ENCODE measurements around the gene LAMP1. TPM values are rescaled to one million over a fixed set of nuclear protein-coding genes. Genes with fewer than 3 reads are reported as not detected.
"Not testable (repeated sequence)": the region's sequence is repeated elsewhere in the genome, so short reads cannot be mapped to it uniquely, and the experiment has no call there.

The LAMP1 gene
- total RNA-seq, 5 donors from 2014 or later (not counting 1 experiment from before 2014, with no cell fraction given): 83.6 to 120 (median 112) TPM

- H3K27ac ChIP-seq (ENCODE audit: low read length): no peak overlapping the region
- POLR2A ChIA-PET: no interaction called here
- no peaks in the 10 kb centered on the region for H3K36me3 ChIP-seq (ENCODE audit: control insufficient read depth in 2 of 2, extremely low read depth in 1 of 2, insufficient read depth in 1 of 2, low read length in 1 of 2)
- no peak overlapping the region for H3K27ac Mint-ChIP-seq
- no peaks in the 10 kb centered on the region for H3K4me1 Mint-ChIP-seq
- H3K4me3 Mint-ChIP-seq: no peak overlapping the region
- H3K27me3 ChIP-seq (replicated peaks in 1 of 2; ENCODE audit: control insufficient read depth in 2 of 2, extremely low read depth in 1 of 2, insufficient read depth in 2 of 2, low read length in 1 of 2): peaks cover 0 to 35% of the 10 kb centered on the region in 2 experiments
- H3K9me3 ChIP-seq: no peaks in the 10 kb centered on the region
- H3K4me3 ChIP-seq (ENCODE audit: control insufficient read depth in 1 of 2, extremely low read depth in 1 of 2, low read length in 1 of 2): no peak overlapping the region
- no peaks in the 10 kb centered on the region for H3K36me3 Mint-ChIP-seq
- WGBS (ENCODE audit: insufficient coverage): 95% methylated on average over 3 of the region's 20 CpGs
- no peak for DNase-seq
- ATAC-seq (replicated peaks in 1 of 4): no peak
- CTCF ChIA-PET: no interaction called here
- H3K9me3 Mint-ChIP-seq: no peaks in the 10 kb centered on the region
- peaks cover 5 to 9% of the 10 kb centered on the region in 2 donors for H3K27me3 Mint-ChIP-seq
- no peaks in the 10 kb centered on the region for H3K4me1 ChIP-seq (ENCODE audit: control insufficient read depth in 1 of 2, extremely low read depth in 1 of 2, insufficient read depth in 2 of 2, low read length in 2 of 2)
Measured at GRCh38 chr13:113337976-113338375, 40.9 kb downstream of the LAMP1 start.

DNA sequence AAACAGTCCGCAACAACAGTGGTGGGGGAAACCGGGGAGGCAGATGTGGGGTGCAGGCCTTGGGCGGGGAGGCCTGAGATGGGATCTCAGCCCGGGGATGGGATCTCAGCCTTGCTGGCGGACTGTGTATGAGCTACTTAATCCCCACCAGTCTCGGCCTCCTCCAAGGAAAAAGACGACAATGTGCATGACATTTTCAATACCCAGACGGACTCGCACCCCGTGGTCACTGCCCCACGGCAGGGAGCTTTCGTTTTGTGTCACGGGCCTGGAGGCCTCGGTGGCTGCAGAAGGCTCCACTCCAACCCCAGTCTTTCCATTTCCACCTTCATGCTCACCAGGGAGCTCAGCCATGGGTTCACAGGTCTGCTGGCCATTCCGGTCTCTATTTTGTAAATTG lies 41.4 kb downstream of the LAMP1 start:
- no peaks in the 10 kb centered on the region for H3K4me1 ChIP-seq (ENCODE audit: control insufficient read depth in 1 of 2, extremely low read depth in 1 of 2, insufficient read depth in 2 of 2, low read length in 2 of 2)
- H3K4me3 ChIP-seq (ENCODE audit: control insufficient read depth in 1 of 2, extremely low read depth in 1 of 2, low read length in 1 of 2): no peak overlapping the region
- POLR2A ChIA-PET: no interaction called here
- no peaks in the 10 kb centered on the region for H3K36me3 ChIP-seq (ENCODE audit: control insufficient read depth in 2 of 2, extremely low read depth in 1 of 2, insufficient read depth in 1 of 2, low read length in 1 of 2)
- no peak overlapping the region for H3K27ac Mint-ChIP-seq
- CTCF ChIA-PET: interaction anchor here in 1 of 2 donors (0.6 kb wide), 1 partner anchor 30 kb away, joined by 3 read pairs; no protein-coding TSS in a partner anchor
- H3K27ac ChIP-seq (ENCODE audit: low read length): no peak overlapping the region
- H3K27me3 ChIP-seq (replicated peaks in 1 of 2; ENCODE audit: control insufficient read depth in 2 of 2, extremely low read depth in 1 of 2, insufficient read depth in 2 of 2, low read length in 1 of 2): peaks cover 0 to 35% of the 10 kb centered on the region in 2 experiments
- no peaks in the 10 kb centered on the region for H3K36me3 Mint-ChIP-seq
- 82% methylated on average over 11 of the region's 15 CpGs for WGBS (ENCODE audit: insufficient coverage)
- H3K27me3 Mint-ChIP-seq: peaks cover 5 to 9% of the 10 kb centered on the region in 2 donors
- H3K9me3 Mint-ChIP-seq: no peaks in the 10 kb centered on the region
- no peak overlapping the region for H3K4me3 Mint-ChIP-seq
- no peak for ATAC-seq (replicated peaks in 1 of 4)
- no peak for DNase-seq
- no peaks in the 10 kb centered on the region for H3K9me3 ChIP-seq
- no peaks in the 10 kb centered on the region for H3K4me1 Mint-ChIP-seq

DNA sequence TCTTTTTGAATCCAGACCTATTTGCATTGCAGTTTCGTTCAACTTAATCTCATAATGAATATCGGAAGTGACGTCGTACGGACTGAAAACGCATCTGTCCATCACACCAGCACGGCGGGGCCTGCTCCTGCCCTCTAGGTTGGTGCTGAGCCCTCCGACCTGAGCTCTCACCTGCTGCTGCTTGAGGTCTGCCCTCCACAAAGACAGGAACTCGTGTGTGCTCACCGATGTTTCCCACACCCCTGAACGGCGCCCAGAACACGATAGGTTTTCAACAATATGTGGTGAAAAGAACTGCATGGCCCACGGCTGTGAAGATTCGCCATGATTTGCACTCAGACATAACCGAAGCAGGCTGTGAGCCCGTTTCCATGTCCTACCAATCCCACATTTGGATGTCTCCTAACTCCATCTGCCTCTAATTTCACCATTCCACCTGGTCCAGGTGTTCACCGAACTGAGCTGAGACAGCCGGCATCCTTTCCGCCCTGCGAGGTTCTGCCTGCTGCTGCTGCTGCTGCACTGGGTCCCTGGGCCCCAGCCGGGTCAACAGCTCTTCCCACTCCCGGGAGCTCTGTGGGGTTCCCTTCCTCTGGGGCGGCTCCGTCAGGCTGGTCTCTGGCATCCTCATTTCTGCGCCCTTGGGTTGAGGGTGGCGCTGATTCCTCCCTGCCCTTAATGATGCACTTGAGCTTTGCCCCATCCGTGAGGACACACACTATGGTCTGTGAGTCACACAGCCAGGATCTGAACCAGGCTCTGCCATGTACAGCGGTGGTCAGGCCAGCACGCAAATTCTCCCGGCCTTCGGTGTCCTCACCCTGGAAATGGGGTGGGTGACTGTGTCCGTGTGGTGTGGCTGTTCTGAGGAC lies 46.0 kb downstream of the LAMP1 start:
- WGBS (ENCODE audit: insufficient coverage): 82% methylated on average over 28 of the region's 34 CpGs
- DNase-seq (no peak), ATAC-seq (replicated peaks in 1 of 4) (no peak)
- Histone ChIP-seq H3K36me3 (ENCODE audit: control insufficient read depth in 2 of 2, extremely low read depth in 1 of 2, insufficient read depth in 1 of 2, low read length in 1 of 2) (no peaks in the 10 kb centered on the region), H3K27ac (ENCODE audit: low read length) (no peak overlapping the region), H3K4me1 (ENCODE audit: control insufficient read depth in 1 of 2, extremely low read depth in 1 of 2, insufficient read depth in 2 of 2, low read length in 2 of 2) (no peaks in the 10 kb centered on the region), H3K9me3 (no peaks in the 10 kb centered on the region), H3K4me3 (ENCODE audit: control insufficient read depth in 1 of 2, extremely low read depth in 1 of 2, low read length in 1 of 2) (no peak overlapping the region), H3K27me3 (replicated peaks in 1 of 2; ENCODE audit: control insufficient read depth in 2 of 2, extremely low read depth in 1 of 2, insufficient read depth in 2 of 2, low read length in 1 of 2) (peaks cover 0 to 9% of the 10 kb centered on the region in 2 experiments)
- H3K36me3 Mint-ChIP-seq: peaks cover 4% of the 10 kb centered on the region
- H3K27me3 Mint-ChIP-seq: peaks cover 0 to 9% of the 10 kb centered on the region in 2 donors
- H3K9me3 Mint-ChIP-seq: peaks cover 0 to 4% (median 4%) of the 10 kb centered on the region in 3 donors
- H3K4me3 Mint-ChIP-seq: no peak overlapping the region
- no peak overlapping the region for H3K27ac Mint-ChIP-seq
- CTCF ChIA-PET: no interaction called here
- no peaks in the 10 kb centered on the region for H3K4me1 Mint-ChIP-seq
- POLR2A ChIA-PET: no interaction called here

DNA sequence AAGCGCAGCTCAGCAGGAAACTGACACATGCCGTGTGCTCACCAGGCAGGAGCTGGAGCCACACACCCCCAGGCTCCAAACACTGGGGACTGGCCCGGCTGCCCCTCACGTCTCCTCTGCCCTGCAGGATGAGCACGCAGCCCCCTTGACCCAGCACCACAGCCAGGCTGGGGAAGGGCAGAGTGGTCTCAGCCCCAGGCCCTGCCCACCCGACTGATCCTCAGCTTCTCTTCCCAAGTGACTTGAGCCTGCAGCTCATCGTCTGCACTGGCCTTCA lies 46.6 kb downstream of the LAMP1 start:
- no peak for DNase-seq
- POLR2A ChIA-PET: no interaction called here

GRCh38 chr13:113345486-113345885 lies 48.4 kb downstream of the LAMP1 start:
- no peak overlapping the region for H3K27ac Mint-ChIP-seq
- Histone ChIP-seq H3K27ac (ENCODE audit: low read length) (no peak overlapping the region), H3K9me3 (no peaks in the 10 kb centered on the region), H3K4me1 (ENCODE audit: control insufficient read depth in 1 of 2, extremely low read depth in 1 of 2, insufficient read depth in 2 of 2, low read length in 2 of 2) (no peaks in the 10 kb centered on the region), H3K36me3 (ENCODE audit: control insufficient read depth in 2 of 2, extremely low read depth in 1 of 2, insufficient read depth in 1 of 2, low read length in 1 of 2) (no peaks in the 10 kb centered on the region), H3K27me3 (replicated peaks in 1 of 2; ENCODE audit: control insufficient read depth in 2 of 2, extremely low read depth in 1 of 2, insufficient read depth in 2 of 2, low read length in 1 of 2) (no peaks in the 10 kb centered on the region), H3K4me3 (ENCODE audit: control insufficient read depth in 1 of 2, extremely low read depth in 1 of 2, low read length in 1 of 2) (no peak overlapping the region)
- peaks cover 0 to 4% (median 4%) of the 10 kb centered on the region in 3 donors for H3K9me3 Mint-ChIP-seq
- POLR2A ChIA-PET: no interaction called here
- peaks cover 4% of the 10 kb centered on the region for H3K36me3 Mint-ChIP-seq
- no peaks in the 10 kb centered on the region for H3K4me1 Mint-ChIP-seq
- WGBS (ENCODE audit: insufficient coverage): 99% methylated on average over 10 of the region's 17 CpGs
- ATAC-seq (replicated peaks in 1 of 4): no peak
- no peak overlapping the region for H3K4me3 Mint-ChIP-seq
- CTCF ChIA-PET: interaction anchor here in 1 of 2 donors (0.6 kb wide), 1 partner anchor 210 kb away, joined by 4 read pairs; no protein-coding TSS in a partner anchor
- no peak for DNase-seq
- H3K27me3 Mint-ChIP-seq: peaks cover 0 to 9% of the 10 kb centered on the region in 2 donors

More for the DNA sequence above, 46.6 kb downstream of the LAMP1 start:
- CTCF ChIA-PET: no interaction called here
- 81% methylated on average over 5 of the region's 7 CpGs for WGBS (ENCODE audit: insufficient coverage)
- Mint-ChIP-seq H3K27me3 (peaks cover 0 to 9% of the 10 kb centered on the region in 2 donors), H3K9me3 (peaks cover 0 to 4% (median 4%) of the 10 kb centered on the region in 3 donors), H3K4me1 (no peaks in the 10 kb centered on the region), H3K27ac (no peak overlapping the region), H3K36me3 (peaks cover 4% of the 10 kb centered on the region), H3K4me3 (no peak overlapping the region)
- Histone ChIP-seq H3K27ac (ENCODE audit: low read length) (no peak overlapping the region), H3K4me1 (ENCODE audit: control insufficient read depth in 1 of 2, extremely low read depth in 1 of 2, insufficient read depth in 2 of 2, low read length in 2 of 2) (no peaks in the 10 kb centered on the region), H3K4me3 (ENCODE audit: control insufficient read depth in 1 of 2, extremely low read depth in 1 of 2, low read length in 1 of 2) (no peak overlapping the region), H3K9me3 (no peaks in the 10 kb centered on the region), H3K36me3 (ENCODE audit: control insufficient read depth in 2 of 2, extremely low read depth in 1 of 2, insufficient read depth in 1 of 2, low read length in 1 of 2) (no peaks in the 10 kb centered on the region), H3K27me3 (replicated peaks in 1 of 2; ENCODE audit: control insufficient read depth in 2 of 2, extremely low read depth in 1 of 2, insufficient read depth in 2 of 2, low read length in 1 of 2) (peaks cover 0 to 4% of the 10 kb centered on the region in 2 experiments)
- ATAC-seq (replicated peaks in 1 of 4): no peak

DNA sequence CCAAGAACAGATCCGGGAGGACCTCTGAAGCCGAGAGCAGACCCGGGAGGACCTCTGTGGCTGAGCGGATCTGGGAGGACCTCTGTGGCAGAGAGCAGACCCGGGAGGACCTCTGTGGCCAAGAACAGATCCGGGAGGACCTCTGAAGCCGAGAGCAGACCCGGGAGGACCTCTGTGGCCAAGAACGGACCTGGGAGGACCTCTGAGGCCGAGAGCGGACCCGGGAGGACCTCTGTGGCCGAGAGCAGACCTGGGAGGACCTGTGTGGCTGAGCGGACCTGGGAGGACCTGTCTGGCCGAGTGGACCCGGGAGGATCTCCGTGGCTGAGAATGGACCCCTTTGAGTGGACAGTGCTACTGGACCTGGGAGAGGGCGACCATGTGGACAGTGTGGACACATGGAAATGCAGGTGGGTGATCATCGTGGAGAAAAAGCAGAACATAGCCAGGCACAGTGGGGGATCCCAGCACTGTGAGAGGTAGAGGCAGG lies 50.7 kb downstream of the LAMP1 start:
- H3K36me3 ChIP-seq (ENCODE audit: control insufficient read depth in 2 of 2, extremely low read depth in 1 of 2, insufficient read depth in 1 of 2, low read length in 1 of 2); H3K4me1 Mint-ChIP-seq; CTCF ChIA-PET; H3K27me3 Mint-ChIP-seq; H3K27ac ChIP-seq (ENCODE audit: low read length); ATAC-seq (replicated peaks in 1 of 4); H3K4me3 ChIP-seq (ENCODE audit: control insufficient read depth in 1 of 2, extremely low read depth in 1 of 2, low read length in 1 of 2); H3K9me3 Mint-ChIP-seq; H3K9me3 ChIP-seq; H3K4me1 ChIP-seq (ENCODE audit: control insufficient read depth in 1 of 2, extremely low read depth in 1 of 2, insufficient read depth in 2 of 2, low read length in 2 of 2); DNase-seq; H3K4me3 Mint-ChIP-seq; H3K27ac Mint-ChIP-seq; H3K36me3 Mint-ChIP-seq; POLR2A ChIA-PET: not testable (repeated sequence)
- H3K27me3 ChIP-seq (replicated peaks in 1 of 2; ENCODE audit: control insufficient read depth in 2 of 2, extremely low read depth in 1 of 2, insufficient read depth in 2 of 2, low read length in 1 of 2): peaks cover 0 to 14% of the 10 kb centered on the region in 2 experiments
- 95% methylated on average over 19 of the region's 19 CpGs for WGBS (ENCODE audit: insufficient coverage)

All from T-cell (primary cell).